Epithelial cell of prostate (primary cell): ENCODE results near the gene UROD.

Experiments
- DNase-seq: peaks from one replicate; pipeline ENCODE4 v3.0.0-alpha.2; 2011; ENCODE audit warnings: low read depth, low spot score
- H3K27ac ChIP-seq: fragments of 450-650 bp; 2 replicates; pipeline ENCODE4 v1.5.1; 2017; ENCODE audit warnings: mild to moderate bottlenecking

The UROD gene

DNA sequence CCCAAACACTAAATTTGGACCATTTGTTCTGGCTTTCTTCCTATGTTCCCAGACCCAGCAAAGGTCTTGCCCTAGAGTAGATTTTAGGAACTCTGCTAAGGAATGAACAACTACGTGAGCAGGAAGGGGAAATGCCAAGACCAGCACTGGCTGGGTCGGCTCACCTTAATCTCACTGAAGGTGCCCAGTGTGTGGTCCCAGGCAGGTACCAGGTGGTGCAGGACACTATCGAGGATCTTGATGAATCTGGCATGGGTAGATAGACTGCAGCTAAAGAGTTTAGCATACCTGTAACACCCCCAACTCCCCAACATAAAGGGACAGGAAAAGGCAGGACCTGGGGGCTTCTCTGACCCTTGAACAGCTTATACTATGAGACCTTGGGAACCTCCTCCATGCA is 4.0 kb upstream of the UROD start:
- H3K27ac ChIP-seq = no peak overlapping the region
- DNase-seq = no peak

DNA sequence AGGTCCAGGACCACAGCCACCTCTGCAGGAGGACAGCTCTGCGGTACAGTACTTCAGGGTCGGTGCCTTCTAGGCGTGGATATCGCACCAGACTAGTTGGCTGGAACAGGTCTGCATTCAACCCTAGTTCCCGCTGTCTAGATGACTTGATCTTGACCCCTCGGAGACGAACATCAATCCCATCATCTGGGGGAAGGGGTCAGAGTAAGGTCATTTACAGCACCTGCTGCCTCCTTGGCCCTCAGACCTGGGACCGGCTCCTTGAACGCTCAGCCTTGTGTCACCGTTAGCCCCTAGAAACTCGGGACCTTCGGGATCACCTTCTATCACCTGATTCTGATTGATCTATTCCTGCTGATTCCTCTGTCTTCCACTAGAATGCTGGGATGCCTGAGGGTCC is 3.5 kb upstream of the UROD start:
- H3K27ac ChIP-seq = no peak overlapping the region
- DNase-seq = no peak

DNA sequence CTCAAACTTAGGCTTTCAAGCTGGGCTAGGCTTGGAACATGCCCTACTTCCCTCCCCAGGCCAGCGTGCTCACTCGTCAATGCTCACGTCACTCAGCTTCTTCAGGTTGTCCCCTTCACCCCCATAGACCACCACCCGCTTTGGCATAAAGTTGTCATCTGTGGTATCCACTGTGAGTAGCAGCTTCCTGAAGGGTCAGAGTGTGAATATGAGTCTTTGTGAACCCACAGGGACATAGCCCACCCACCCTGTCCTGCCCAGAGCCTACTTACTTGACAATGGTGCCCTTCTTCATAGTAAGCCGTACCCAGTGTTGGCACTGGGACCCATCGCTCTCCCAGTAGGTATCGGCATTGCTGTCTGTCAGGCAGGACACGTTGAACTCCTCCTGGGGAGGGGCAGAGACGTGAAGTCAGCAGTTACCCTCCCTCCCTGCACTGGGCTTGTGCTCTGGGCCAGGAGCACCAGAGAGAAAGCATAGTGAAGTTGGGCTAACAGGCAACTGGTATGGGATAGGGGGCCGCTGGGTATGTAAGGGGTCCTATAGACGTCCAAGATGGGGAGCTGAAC is 2.7 kb upstream of the UROD start:
- H3K27ac ChIP-seq = no peak overlapping the region
- DNase-seq = no peak

DNA sequence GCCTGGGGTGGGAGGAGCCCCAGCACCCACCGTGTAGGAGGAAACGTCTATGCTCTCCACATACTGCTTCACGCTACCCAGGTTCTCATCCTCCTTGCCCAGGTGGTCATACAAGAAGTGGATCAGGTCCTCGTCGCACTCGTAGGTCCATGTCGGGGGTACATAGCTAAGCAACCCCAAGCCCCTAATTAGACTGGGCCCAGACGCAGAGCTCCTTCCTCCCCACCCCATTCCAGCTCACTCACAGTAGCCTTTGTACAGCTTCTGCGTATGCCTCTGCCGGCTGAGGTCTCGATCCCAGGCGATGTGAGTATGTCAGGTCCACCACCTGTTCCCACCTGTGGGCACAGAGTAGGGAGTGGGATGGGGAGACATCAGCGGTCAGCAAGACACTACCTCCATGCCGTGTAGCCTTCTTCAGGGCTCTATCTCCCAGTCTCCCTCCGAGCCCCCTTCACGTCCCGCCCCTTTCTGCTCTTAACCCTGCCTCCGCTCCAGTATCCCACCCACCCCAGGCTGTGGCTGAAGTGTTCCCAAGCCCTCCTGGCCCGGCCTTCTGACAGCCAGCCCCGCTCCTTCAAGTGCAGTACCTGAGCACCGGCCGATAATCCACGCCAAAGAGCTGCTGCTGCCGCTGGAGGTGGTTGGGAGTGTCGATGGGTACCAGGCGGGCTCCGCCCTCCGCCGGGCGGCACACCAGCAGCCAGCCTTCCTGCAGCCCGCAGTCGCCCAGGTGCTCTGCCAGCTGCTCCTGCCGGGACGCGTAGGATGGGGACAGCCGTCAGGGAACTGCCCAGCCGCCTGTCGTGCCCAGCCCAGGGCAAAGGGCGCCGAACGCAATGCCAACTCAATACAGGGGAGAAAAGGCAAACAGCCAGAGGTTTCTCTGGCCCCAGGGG is 1.8 kb upstream of the UROD start:
- H3K27ac ChIP-seq = peak overlapping the region; percentile 76
- no peak for DNase-seq

DNA sequence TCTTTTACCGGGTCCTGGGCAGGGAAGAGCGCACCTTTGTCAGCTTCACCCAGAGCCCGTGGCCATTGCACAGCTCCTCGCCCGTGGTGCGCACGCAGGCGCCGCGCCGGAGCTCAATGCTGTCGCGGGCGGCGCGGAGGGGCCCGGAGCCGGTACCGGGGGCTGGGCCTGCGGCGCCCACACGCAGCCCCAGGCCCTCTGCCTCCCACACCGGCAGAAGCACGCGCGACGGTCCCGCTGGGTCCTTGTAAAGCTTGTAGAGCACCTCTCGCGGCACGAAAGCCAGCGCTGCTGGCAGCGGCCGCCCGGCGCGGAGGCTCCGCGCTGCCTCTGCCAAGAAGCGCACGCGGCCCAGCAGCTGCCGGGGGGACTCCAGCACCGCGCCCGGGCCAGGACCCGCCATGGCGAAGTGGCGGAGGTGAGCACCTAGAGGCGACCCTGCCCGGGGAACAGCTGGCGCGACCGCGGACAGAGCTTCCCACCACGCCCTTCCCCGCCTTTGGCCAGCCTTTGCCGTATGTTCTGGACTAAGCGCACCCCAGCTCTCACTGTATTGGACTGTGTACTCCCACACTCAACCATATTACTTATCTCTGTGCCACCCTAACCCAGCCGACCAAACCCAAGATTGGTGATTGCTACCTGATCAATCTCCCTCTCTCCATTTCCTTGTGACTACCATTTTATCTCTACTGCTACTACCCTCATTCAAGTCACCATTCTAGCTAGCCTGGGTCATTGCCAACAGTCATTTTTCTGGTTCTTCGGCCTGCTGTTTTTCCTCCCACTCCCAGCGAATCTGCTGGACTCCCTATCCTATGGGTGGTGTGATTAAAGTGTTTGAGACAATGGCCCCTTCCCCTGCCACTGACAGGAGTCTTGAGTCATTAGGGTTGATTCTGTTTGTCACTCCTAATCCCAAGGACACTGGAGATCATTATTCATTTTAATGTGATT is 921 bp upstream of the UROD start, which contains the start of gene HECTD3:
Gene HECTD3 (minus strand): TSS at position 470 of the 957 bp plus-strand sequence. CDS start 67 bp downstream, at position 403.
- peak; percentile 16 for DNase-seq
- peak within 1 kb of the TSS; percentile 76 for H3K27ac ChIP-seq

DNA sequence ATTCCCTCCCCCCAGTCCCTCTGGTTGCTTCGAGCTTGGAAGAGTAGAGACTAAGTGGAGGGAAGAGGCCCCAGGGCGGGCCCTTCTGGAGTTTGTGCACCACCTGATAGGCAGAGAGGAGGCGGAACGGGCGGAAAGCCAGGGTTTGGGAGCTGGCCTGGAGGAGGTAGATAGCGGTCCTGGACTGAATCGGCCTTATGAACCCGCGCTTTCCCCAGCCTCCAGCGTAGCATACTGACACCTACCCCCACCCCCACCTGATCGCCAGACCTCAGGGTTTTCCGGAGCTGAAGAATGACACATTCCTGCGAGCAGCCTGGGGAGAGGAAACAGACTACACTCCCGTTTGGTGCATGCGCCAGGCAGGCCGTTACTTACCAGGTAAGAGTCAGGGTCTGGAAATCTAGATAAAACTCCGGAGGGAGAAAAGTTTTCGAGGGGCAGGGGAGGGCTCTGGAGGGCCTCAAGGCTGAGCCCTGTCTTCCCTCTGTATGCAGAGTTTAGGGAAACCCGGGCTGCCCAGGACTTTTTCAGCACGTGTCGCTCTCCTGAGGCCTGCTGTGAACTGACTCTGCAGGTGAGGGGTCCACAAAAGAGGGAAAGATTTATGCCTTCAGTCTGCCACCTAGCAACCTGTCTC is 705 bp downstream of the UROD start:
- peak overlapping the region; percentile 76 for H3K27ac ChIP-seq
- DNase-seq = no peak

DNA sequence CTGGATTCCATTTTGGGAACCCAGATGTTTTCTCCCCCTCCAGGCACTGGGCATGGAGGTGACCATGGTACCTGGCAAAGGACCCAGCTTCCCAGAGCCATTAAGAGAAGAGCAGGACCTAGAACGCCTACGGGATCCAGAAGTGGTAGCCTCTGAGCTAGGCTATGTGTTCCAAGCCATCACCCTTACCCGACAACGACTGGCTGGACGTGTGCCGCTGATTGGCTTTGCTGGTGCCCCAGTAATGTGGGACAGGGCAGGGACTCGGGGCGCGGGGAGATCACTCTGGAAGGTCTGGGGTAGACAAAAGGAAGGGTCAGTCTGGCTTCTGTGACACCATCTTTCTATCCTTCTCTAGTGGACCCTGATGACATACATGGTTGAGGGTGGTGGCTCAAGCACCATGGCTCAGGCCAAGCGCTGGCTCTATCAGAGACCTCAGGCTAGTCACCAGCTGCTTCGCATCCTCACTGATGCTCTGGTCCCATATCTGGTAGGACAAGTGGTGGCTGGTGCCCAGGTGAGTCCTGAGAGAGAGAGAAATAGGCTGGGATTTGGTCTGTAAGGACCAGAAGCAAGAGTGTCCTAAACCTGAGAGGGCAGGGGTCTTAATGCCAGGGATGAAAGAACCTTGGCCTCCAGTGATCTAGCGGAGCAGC is 1.6 kb downstream of the UROD start:
- DNase-seq = no peak
- H3K27ac ChIP-seq = no peak overlapping the region

DNA sequence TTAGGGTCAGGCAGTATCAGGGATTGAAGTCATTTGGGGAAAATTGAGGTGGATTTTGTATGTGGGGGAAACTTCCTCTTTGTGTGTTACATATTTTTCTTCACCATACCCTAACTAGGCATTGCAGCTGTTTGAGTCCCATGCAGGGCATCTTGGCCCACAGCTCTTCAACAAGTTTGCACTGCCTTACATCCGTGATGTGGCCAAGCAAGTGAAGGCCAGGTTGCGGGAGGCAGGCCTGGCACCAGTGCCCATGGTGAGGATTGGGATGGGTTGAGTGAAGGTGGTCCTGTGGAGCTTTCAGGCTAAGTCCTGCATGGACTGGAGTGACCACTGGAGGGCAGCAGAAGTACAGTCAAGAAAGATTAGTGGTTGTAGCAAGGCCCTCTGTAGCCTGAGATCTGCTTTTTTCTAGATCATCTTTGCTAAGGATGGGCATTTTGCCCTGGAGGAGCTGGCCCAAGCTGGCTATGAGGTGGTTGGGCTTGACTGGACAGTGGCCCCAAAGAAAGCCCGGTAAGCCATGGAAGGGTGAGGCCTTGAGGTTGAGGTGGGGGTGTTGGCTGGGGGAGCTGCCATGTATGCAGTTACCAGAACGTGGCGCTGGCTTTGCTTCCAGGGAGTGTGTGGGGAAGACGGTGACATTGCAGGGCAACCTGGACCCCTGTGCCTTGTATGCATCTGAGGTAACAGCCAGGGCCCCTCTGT is 2.4 kb downstream of the UROD start:
- DNase-seq = peak; percentile 16
- no peak overlapping the region for H3K27ac ChIP-seq

DNA sequence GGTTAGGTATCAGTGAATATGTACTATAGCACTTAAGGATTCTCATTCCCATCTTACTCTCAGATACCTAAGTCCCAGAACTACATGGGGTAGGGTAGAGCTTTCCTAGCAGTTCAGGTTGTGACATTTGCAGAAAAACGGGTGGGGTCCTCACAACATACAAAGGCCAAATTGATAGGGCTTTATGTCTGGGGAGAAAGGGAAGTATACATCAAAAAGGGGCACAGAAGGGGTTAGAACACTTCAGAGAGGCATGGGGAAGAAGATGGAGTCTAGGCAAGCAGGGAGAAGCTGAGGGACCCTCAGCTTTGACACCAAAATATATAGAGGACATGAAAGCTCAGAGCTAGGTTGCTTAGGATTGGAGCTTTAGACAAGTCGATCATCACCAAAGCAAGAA is 3.6 kb downstream of the UROD start:
- no peak overlapping the region for H3K27ac ChIP-seq
- DNase-seq = no peak

DNA sequence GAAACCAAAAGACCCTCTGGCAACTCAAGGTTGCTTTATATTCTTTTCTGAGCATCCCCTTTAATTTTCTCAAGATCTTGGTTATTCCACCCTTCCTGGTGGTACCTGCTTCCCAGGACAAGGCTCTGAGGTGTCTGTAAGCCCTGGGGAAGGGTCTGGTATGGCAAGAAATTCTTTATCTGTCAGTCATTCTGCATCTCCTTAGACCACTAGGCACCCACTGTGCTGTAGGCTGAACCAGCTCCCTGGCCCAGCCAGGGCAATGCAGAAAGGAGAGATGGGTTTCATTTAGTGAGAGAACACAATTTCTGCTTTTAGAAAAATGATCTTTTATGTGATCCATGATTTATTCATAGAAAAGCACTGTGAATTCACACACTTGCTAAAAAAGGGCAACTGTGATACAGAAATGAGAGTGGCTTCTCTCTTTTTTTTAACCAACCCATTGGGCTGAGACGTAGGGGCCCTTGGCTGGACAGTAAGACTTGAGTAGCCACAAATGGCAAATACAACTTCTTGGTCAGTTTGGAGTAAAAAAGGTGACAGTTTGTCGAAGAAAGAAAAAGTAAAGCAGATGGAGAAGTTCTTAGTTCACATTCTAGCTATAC is 4.1 kb downstream of the UROD start:
- DNase-seq = no peak
- H3K27ac ChIP-seq = no peak overlapping the region

DNA sequence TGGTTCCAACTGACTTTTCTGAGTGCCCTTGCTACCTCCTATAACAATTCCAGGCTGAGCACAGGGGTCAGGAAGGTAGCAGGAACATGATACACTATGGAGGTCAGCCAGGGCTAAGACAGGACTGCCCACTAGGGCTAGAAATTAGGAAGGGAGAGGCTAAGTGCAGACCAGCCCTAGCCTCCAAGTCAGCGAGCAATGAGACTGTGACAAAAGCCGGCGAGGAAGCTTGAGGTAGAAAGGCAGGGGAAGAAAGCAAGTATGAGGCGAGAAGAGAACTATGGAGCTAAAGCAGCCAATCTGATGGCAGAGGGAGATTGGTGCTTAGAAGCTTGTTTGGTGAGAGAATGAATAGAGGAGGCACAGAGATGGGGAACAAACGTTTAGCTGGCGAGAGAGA is 4.7 kb downstream of the UROD start:
- DNase-seq = no peak
- no peak overlapping the region for H3K27ac ChIP-seq

DNA sequence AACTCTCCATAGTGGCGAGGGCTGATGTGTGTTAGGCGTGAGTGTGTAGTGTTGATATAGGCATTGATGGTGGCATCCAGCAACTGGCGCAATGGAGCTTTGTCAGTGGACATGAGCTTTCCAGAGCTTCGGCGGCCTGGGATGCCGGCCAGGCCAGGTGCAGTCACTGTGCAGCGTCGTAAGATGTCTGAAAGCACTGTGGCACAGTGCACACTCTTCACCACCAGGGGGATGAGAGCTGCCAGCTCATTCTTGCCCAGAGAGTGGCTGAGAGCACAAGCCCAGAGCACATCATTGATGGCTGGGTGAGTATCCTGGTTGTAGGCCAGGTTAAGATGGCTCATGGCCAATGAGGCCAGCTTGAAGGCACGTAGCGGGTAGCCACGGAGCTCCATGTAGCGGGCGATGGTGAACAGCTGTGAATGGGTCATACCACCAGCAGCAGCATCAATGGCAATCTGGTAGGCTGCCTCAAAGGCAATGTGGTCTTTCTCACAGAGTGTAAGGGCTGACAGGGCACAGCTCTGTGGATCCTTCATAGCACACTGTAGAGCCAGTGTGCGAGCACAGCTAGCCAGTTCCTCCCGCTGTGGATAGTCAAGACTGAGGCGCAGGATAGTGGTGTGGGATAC is 6.7 kb downstream of the UROD start:
- peak; percentile 31 for DNase-seq

DNA sequence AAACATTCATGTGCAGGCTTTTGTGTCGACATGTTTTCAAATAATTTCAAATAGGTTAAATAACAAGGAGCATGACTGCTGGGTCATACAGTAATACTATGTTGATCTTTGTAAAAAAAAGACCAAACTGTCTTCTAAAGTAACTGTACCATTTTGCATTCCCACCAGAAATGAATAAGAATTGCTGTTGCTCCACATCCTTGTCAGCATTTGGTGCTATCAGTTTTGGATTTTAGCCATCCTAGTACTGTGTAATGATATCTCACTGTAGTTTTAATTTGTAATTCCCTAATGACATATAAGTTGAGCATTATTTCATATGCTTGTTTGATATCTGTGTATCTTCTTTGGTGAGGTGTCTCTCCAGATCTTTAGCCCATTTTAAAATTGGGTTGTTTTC is 11.6 kb downstream of the UROD start:
- DNase-seq = no peak
- H3K27ac ChIP-seq = no peak overlapping the region

More for the DNA sequence above, 6.7 kb downstream of the UROD start:
- H3K27ac ChIP-seq = no peak overlapping the region

DNA sequence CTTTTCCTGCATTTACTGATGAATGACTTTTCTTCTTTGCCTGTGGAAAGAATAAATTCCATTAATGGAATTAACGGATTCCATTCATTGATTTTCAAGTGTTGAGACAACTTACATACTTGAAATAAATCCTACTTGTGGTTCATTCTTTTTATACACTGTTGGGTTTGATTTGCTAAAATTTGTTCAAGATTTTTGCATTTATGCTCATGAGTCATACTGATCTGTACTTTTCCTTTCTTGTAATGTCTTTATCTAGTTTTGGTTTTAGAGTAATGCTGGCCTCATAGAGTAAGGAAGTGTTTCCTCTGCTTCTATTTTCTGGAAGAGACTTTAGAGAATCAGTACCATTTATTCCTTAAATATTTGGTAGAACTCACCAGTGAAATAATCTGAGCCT is 14.4 kb downstream of the UROD start:
- DNase-seq = no peak
- H3K27ac ChIP-seq = no peak overlapping the region

DNA sequence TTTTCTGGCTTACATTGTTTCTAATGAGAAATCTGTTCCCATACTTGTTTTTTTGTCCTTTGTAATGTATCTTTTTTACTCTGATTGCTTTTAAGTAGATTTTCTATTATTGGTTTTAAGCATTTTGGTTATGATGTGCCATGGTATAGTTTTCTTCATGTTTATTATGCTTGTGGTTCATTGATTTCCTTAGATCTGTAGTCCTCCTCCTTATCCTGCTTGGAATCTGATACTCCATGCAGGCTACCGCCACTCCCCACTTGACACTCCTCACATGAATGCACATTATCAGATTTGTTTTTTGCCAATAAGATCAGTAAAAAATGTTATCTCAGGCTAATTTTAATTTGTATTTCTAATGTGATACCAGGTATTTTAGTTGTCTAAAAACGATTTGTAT is 20.8 kb downstream of the UROD start:
- no peak overlapping the region for H3K27ac ChIP-seq
- DNase-seq = no peak

DNA sequence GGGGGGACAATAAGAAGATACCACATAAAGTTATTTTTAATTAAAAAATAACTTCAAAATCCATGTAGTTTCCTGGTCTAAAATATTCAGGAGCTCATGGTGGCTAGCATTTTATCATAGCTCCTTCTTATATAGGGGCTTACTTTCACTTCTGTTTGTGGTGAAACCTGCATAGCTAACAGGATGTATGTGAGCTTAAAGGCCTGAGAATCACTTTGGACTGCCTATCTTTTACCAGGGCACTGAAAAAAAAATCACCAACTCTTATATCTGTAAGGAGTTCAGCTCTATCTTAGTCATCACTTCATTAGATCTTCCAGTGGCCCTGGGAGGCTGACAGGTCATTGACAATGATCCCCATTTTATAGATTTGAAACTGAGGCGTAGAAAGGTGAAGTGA is 21.3 kb downstream of the UROD start:
- no peak for DNase-seq
- no peak overlapping the region for H3K27ac ChIP-seq

DNA sequence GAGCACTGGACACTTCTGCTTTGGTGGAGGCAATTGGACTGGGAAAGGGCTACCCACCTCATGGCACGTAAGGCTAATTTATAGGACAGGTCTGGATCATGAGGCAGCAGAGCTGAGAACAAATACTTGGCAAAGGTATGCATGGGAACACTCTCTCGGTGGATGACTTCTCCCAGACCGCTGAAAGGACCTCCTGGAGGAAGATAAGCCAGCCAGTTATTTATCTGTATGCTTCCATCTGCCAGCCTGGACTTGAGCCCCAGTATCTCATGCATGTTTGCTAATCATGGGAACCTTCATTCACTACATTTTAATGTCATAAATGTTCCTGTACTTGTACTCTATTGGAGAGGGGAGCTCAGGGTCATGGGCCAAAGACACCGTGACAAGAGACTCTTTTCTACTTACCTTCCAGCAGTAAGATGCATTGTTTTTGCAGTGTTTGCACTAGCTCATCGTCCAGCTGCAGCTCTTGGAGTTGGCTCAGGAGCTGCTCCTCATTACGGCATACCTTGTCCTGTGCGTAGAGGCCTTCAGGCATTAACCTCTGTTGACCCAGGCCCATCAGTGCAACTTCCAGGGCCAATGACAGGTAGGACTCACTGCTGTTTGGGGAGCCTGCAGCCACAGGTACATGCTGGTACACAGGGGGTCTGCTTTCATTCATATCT is 23.7 kb downstream of the UROD start:
- H3K27ac ChIP-seq = no peak overlapping the region
- no peak for DNase-seq

DNA sequence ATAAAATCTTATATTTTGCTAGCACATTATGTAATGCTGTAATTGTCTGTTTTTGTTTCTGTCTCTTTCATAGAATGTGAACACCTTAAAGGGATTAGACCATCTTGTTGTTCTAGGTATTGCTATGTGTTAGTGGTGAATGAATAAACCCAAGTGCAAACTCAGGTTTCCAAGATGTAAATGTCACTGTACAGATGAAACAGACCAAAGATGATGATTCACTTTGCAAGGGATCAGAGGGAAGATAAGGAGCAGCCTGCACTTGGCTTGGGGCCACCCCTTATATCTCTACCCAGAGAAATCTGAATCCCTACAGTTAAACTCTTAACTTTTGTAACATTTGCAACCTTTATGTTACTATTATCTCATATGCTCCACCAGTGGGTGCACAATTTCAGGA is 25.4 kb downstream of the UROD start:
- no peak for DNase-seq
- H3K27ac ChIP-seq = no peak overlapping the region
